Calu3 (cell line): ENCODE measurements around the gene RPN2. TPM values are rescaled to one million over a fixed set of nuclear protein-coding genes. Genes with fewer than 3 reads are reported as not detected.

ENCODE experiments used
- BruUV-seq: library from RNA; stranded (reverse); fragments of 400-500 nt; replicated peaks from 2 replicates; lab custom pipeline; 2021; lab: Mats Ljungman, UMichigan
- CTCF ChIA-PET: fragments of 300-600 bp; sonication (Branson Sonifier 250); formaldehyde crosslinking; loops from one replicate; lab custom pipeline; 2022; ENCODE audit warnings: antibody characterized with exemption; lab: Charles Lee
- DNase-seq: peaks from one replicate; pipeline ENCODE4 v3.0.0; 2022
- H3K27ac Mint-ChIP-seq: one replicate; pipeline ENCODE4 v1.8.0; 2022; ENCODE audit warnings: mixed read lengths; ENCODE audit not compliant: unreplicated experiment
- H3K27me3 Mint-ChIP-seq: one replicate; pipeline ENCODE4 v1.8.0; 2022; ENCODE audit warnings: mixed read lengths; ENCODE audit not compliant: unreplicated experiment
- H3K36me3 Mint-ChIP-seq: one replicate; pipeline ENCODE4 v1.8.0; 2022; ENCODE audit warnings: mild to moderate bottlenecking, moderate library complexity, mixed read lengths; ENCODE audit not compliant: insufficient read depth, unreplicated experiment
- H3K4me1 Mint-ChIP-seq: one replicate; pipeline ENCODE4 v1.8.0; 2022; ENCODE audit warnings: mild to moderate bottlenecking, low read depth, mixed read lengths; ENCODE audit not compliant: unreplicated experiment
- H3K4me3 Mint-ChIP-seq: one replicate; pipeline ENCODE4 v1.8.0; 2022; ENCODE audit warnings: mild to moderate bottlenecking, low read depth, moderate library complexity, mixed read lengths; ENCODE audit not compliant: unreplicated experiment
- H3K9me3 Mint-ChIP-seq: one replicate; pipeline ENCODE4 v1.8.0; 2022; ENCODE audit warnings: low read depth, mixed read lengths; ENCODE audit not compliant: unreplicated experiment
- CTCF ChIP-seq: fragments of 200-600 bp; IDR thresholded peaks from one replicate; pipeline ENCODE4 v1.8.0; 2022; ENCODE audit warnings: antibody characterized with exemption; ENCODE audit not compliant: unreplicated experiment
- intact Hi-C: fragments of 100-400 bp; cut with micrococcal nuclease; formaldehyde crosslinking; loops from one replicate; pipeline ENCODE4 v1.10.0; 2022; ENCODE audit not compliant: unreplicated experiment
- total RNA-seq: library from RNA; stranded (reverse); gene quantifications from 2 replicates; pipeline ENCODE4 v1.2.3, GENCODE V29; 2022

The RPN2 gene
- total RNA-seq, 1 experiment from 2014 or later = 522 TPM

GRCh38 chr20:37218976-37219375 is 39.8 kb downstream of the RPN2 start:
- Mint-ChIP-seq H3K36me3 (peaks cover 64% of the 10 kb centered on the region), H3K9me3 (no peaks in the 10 kb centered on the region), H3K27ac (no peak overlapping the region), H3K27me3 (no peaks in the 10 kb centered on the region), H3K4me1 (no peaks in the 10 kb centered on the region), H3K4me3 (no peak overlapping the region)
- intact Hi-C loops = no loop called here
- BruUV-seq = no TSS peak
- no peak for DNase-seq
- CTCF ChIA-PET = no interaction called here
- TF ChIP-seq CTCF = no peak

- H3K36me3 Mint-ChIP-seq = peaks cover 74% of the 10 kb centered on the region
- TF ChIP-seq CTCF = no peak
- no peaks in the 10 kb centered on the region for H3K4me1 Mint-ChIP-seq
- BruUV-seq = no TSS peak
- no peak for DNase-seq
- no peak overlapping the region for H3K27ac Mint-ChIP-seq
- CTCF ChIA-PET = interaction anchor here (1.2 to 1.6 kb wide), 2 partner anchors 8 to 28 kb away, joined by 4 to 5 read pairs; no protein-coding TSS in a partner anchor
- H3K27me3 Mint-ChIP-seq = no peaks in the 10 kb centered on the region
- intact Hi-C loops = no loop called here
- no peaks in the 10 kb centered on the region for H3K9me3 Mint-ChIP-seq
- H3K4me3 Mint-ChIP-seq = no peak overlapping the region
These were observed 40.9 kb downstream of the RPN2 start for GRCh38 chr20:37219751-37220668.

DNA sequence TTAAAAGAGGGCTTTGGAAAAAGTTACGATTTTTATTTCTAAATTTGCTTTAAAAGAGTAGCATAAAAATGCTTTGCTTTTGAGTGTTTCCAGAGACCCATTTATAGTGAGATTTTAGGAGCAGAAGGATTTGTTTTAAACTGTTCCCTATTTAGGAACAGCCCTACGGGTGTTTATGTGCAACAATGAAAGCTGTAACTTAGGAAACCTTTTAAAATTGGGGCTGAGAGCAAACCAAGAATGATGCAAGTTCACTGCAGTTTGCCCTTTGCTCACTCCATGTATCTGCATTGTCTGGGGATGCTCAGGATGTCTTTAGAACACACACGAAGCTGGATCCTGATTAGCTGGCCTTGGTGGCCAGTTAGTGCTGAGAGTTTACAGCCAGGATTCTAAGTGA is 41.6 kb downstream of the RPN2 start:
- intact Hi-C loops = no loop called here
- no peak for DNase-seq
- Mint-ChIP-seq H3K4me1 (no peaks in the 10 kb centered on the region), H3K27ac (no peak overlapping the region), H3K4me3 (no peak overlapping the region), H3K27me3 (no peaks in the 10 kb centered on the region), H3K9me3 (no peaks in the 10 kb centered on the region), H3K36me3 (peaks cover 75% of the 10 kb centered on the region)
- TF ChIP-seq CTCF = no peak
- CTCF ChIA-PET = interaction anchor here (1.2 to 1.6 kb wide), 2 partner anchors 9 to 29 kb away, joined by 4 to 5 read pairs; no protein-coding TSS in a partner anchor
- no TSS peak for BruUV-seq

GRCh38 chr20:37222086-37222485 is 43.0 kb downstream of the RPN2 start:
- CTCF ChIA-PET = no interaction called here
- TF ChIP-seq CTCF = no peak
- no peak overlapping the region for H3K27ac Mint-ChIP-seq
- H3K4me1 Mint-ChIP-seq = no peaks in the 10 kb centered on the region
- no peaks in the 10 kb centered on the region for H3K27me3 Mint-ChIP-seq
- peaks cover 62% of the 10 kb centered on the region for H3K36me3 Mint-ChIP-seq
- H3K4me3 Mint-ChIP-seq = no peak overlapping the region
- no TSS peak for BruUV-seq
- intact Hi-C loops = no loop called here
- H3K9me3 Mint-ChIP-seq = no peaks in the 10 kb centered on the region
- no peak for DNase-seq
